IPS-11a (cell line): ENCODE measurements around the gene RBM4.

Experiments
- H3K4me3 ChIP-seq: one replicate; pipeline ENCODE4 v1.5.1; 2013; ENCODE audit warnings: low read depth, low read length, control low read depth

Gene RBM4

GRCh38 chr11:66651016-66651415 lies 12.5 kb downstream of the RBM4 start:
- H3K4me3 ChIP-seq: no peak overlapping the region

GRCh38 chr11:66652651-66653050 lies 14.1 kb downstream of the RBM4 start:
- no peak overlapping the region for H3K4me3 ChIP-seq

GRCh38 chr11:66653123-66653522 lies 14.6 kb downstream of the RBM4 start:
- H3K4me3 ChIP-seq: no peak overlapping the region

- no peak overlapping the region for H3K4me3 ChIP-seq
Observed at GRCh38 chr11:66659763-66660162, 21.3 kb downstream of the RBM4 start.

GRCh38 chr11:66663741-66664296 lies 25.3 kb downstream of the RBM4 start:
- H3K4me3 ChIP-seq: no peak overlapping the region

GRCh38 chr11:66665369-66665768 lies 26.9 kb downstream of the RBM4 start:
- no peak overlapping the region for H3K4me3 ChIP-seq

- no peak overlapping the region for H3K4me3 ChIP-seq
Observed at GRCh38 chr11:66670816-66671215, 32.3 kb downstream of the RBM4 start.

- H3K4me3 ChIP-seq: no peak overlapping the region
Observed at GRCh38 chr11:66674964-66675602, 36.6 kb downstream of the RBM4 start.

GRCh38 chr11:66676282-66676919 lies 37.9 kb downstream of the RBM4 start:
- H3K4me3 ChIP-seq: no peak overlapping the region

GRCh38 chr11:66676931-66677598 lies 38.6 kb downstream of the RBM4 start:
- peak overlapping the region; percentile 79 for H3K4me3 ChIP-seq

- H3K4me3 ChIP-seq: peak within 1 kb of the TSS; percentile 79
Observed at GRCh38 chr11:66677599-66678375, 39.3 kb downstream of the RBM4 start, which contains the start of gene RBM4B. TSS of gene RBM4B (minus strand) at chr11:66677887. CDS start at chr11:66677079, 808 bp downstream.

GRCh38 chr11:66680966-66681645 lies 42.6 kb downstream of the RBM4 start:
- H3K4me3 ChIP-seq: no peak overlapping the region

GRCh38 chr11:66683877-66684276 lies 45.4 kb downstream of the RBM4 start:
- H3K4me3 ChIP-seq: no peak overlapping the region

GRCh38 chr11:66684635-66685034 lies 46.1 kb downstream of the RBM4 start:
- H3K4me3 ChIP-seq: no peak overlapping the region

GRCh38 chr11:66685276-66686099 lies 47.0 kb downstream of the RBM4 start:
- H3K4me3 ChIP-seq: no peak overlapping the region

- H3K4me3 ChIP-seq: no peak overlapping the region
Observed at GRCh38 chr11:66686100-66686785, 47.7 kb downstream of the RBM4 start.

GRCh38 chr11:66686801-66687750 lies 48.6 kb downstream of the RBM4 start:
- no peak overlapping the region for H3K4me3 ChIP-seq

- no peak overlapping the region for H3K4me3 ChIP-seq
Observed at GRCh38 chr11:66687831-66688281, 49.4 kb downstream of the RBM4 start.
